Transverse colon (tissue), 3 donors: Measurements from ENCODE around the gene RDH5.

ENCODE experiments used
- CTCF ChIP-seq, 5 experiments: fragments of 200-600 bp in 3 of 5; fragments of 450-650 bp in 2 of 5; sonication (generic) in 3 of 5; IDR thresholded peaks; 1 replicate in 2 of 5; 2 replicates in 3 of 5; pipeline ENCODE4 v1.5.1; 2016 to 2017; ENCODE audit warnings: antibody characterized with exemption in 5 of 5, inconsistent platforms in 3 of 5, mild to moderate bottlenecking in 2 of 5, moderate library complexity in 1 of 5
- POLR2A ChIP-seq: fragments of 450-650 bp; IDR thresholded peaks from one replicate; pipeline ENCODE4 v1.6.1; 2016; ENCODE audit warnings: antibody characterized with exemption, mild to moderate bottlenecking, moderate library complexity

- TF ChIP-seq CTCF (IDR thresholded peaks at IDR 0.05): no peak
- TF ChIP-seq POLR2A: no peak
Observed at GRCh38 chr12:55703288-55703687, 16.9 kb upstream of the RDH5 start.
